Measurements from ENCODE around the gene AKAP7. TPM values are rescaled to one million over a fixed set of nuclear protein-coding genes. Genes with fewer than 3 reads are reported as not detected.

The AKAP7 gene
- total and polyA plus RNA-seq, 3 donors from 2014 or later, result 16.5 to 32.4 (median 29.3) TPM

DNA sequence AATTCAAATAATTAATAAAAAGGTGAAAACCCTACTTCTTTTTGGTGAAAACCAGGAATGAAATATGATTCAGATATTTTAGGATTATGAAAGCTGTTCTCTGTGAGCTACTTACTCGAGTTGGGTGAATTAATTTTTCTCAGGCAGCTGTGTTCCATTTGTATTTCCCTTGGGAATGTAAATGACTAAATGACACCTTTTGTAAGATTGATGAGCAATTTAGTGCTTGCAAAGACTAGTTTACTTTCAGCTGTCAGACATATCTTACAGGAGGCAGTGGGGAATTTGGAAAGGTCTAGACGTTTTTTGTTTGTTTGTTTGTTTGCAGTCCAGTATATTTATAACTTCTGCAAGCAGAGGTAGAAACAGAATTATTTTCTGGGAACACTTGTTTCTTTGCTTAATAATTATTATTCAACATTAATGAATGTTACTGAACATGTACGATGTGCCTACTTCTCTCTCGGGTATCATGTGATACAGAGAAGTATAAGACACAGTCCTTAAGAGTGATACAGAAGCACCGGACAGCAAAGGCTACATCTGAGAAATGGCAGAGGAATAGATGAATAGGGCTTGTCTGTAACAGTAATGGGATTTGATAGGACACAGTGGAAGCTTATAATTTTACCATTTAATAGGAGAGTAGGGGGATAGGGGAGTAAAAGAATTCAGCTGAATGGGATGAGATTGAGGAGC, 91.3 kb downstream of the AKAP7 start:
- Histone ChIP-seq H3K4me3 (no peak overlapping the region), H3K9me3 (no peaks in the 10 kb centered on the region), H3K27me3 (no peaks in the 10 kb centered on the region), H3K4me1 (no peaks in the 10 kb centered on the region), H3K36me3 (ENCODE audit: low read depth, missing control alignments) (no peaks in the 10 kb centered on the region), H3K27ac (no peak overlapping the region)
- 84 to 87% methylated on average over 5 of the region's 5 CpGs for WGBS, 2 donors
- TF ChIP-seq CTCF (IDR thresholded peaks at IDR 0.05) (no peak), POLR2A (IDR thresholded peaks at IDR 0.05) (no peak)
- intact Hi-C loops (cut with DNase I; ENCODE audit: low total_unique reads), result no loop called here
- DNase-seq, result no peak

DNA sequence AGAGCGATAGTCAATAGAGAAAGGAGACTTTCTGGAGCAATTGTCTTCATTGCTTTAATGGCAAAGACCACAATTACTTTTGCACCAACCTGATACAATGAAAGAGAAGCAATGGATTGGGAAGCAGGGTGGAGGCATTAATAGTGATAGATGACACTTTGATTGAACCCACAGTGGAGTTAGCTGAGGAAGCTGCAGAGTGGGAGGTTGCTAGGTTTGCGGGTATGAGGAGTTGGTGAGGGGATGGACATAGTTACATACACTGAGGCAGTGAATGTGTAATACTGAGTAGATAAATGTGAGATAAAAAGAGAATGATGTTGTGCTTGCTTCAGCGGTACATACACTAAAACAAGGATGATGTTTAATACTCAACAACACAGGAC, 91.9 kb downstream of the AKAP7 start:
- Histone ChIP-seq H3K27me3 (no peaks in the 10 kb centered on the region), H3K4me1 (no peaks in the 10 kb centered on the region), H3K9me3 (no peaks in the 10 kb centered on the region), H3K27ac (no peak overlapping the region), H3K36me3 (ENCODE audit: low read depth, missing control alignments) (no peaks in the 10 kb centered on the region), H3K4me3 (no peak overlapping the region)
- 93 to 96% methylated on average over 3 of the region's 3 CpGs for WGBS, 2 donors
- TF ChIP-seq CTCF (IDR thresholded peaks at IDR 0.05), result no peak
- no peak for TF ChIP-seq POLR2A (IDR thresholded peaks at IDR 0.05)
- intact Hi-C loops (cut with DNase I; ENCODE audit: low total_unique reads), result no loop called here
- DNase-seq, result no peak

DNA sequence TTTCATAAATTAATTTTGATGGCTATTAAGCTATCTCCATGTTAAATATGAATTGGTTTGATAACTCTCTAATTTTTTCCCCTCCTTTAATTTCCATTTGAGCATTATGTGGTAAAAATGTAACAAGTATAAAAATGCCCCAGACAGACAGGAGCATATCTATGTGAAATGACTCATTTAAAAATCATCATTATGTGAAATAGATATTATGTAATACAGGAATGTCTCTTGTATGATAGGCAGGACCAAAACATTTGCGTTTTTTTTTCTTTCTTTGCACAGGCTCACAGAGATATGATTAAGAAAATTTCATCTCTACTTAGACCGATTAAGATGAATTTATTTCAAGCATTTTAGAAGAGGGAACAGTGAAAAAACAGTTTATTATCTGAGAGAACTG, 95.8 kb downstream of the AKAP7 start:
- Histone ChIP-seq H3K27me3 (no peaks in the 10 kb centered on the region), H3K27ac (no peak overlapping the region), H3K4me3 (no peak overlapping the region), H3K9me3 (no peaks in the 10 kb centered on the region), H3K4me1 (no peaks in the 10 kb centered on the region), H3K36me3 (ENCODE audit: low read depth, missing control alignments) (no peaks in the 10 kb centered on the region)
- 59 to 77% methylated on average over 2 of the region's 2 CpGs for WGBS, 2 donors
- DNase-seq, result no peak
- TF ChIP-seq CTCF (IDR thresholded peaks at IDR 0.05) (no peak), POLR2A (IDR thresholded peaks at IDR 0.05) (no peak)
- intact Hi-C loops (cut with DNase I; ENCODE audit: low total_unique reads), result no loop called here

DNA sequence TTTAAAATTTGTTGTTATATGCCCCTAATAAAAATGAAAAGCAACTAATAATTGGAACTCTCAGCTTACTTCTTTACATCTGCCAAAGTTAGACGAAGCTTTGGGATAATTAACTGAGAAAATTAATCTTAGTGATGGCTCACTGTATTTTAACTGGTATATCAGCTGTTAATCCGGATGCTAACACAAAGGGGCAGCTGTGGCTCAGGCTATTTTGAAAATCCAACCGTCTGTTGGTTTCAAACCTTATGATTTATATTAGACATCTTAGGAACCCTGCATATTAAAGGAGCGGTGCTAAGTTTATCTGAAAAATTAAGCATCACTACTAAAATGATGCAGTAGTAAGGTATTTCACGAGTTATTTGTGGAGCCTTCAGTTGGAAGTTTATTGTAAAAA, 96.6 kb downstream of the AKAP7 start:
- Histone ChIP-seq H3K27ac (no peak overlapping the region), H3K4me3 (no peak overlapping the region), H3K27me3 (no peaks in the 10 kb centered on the region), H3K4me1 (no peaks in the 10 kb centered on the region), H3K36me3 (ENCODE audit: low read depth, missing control alignments) (no peaks in the 10 kb centered on the region), H3K9me3 (no peaks in the 10 kb centered on the region)
- no peak for DNase-seq
- intact Hi-C loops (cut with DNase I; ENCODE audit: low total_unique reads), result no loop called here
- WGBS, 2 donors, result 84 to 87% methylated on average over 5 of the region's 5 CpGs
- no peak for TF ChIP-seq CTCF (IDR thresholded peaks at IDR 0.05)
- no peak for TF ChIP-seq POLR2A (IDR thresholded peaks at IDR 0.05)

GRCh38 chr6:131244942-131245341, 109.7 kb downstream of the AKAP7 start:
- intact Hi-C loops (cut with DNase I; ENCODE audit: low total_unique reads), result no loop called here
- peaks cover 4% of the 10 kb centered on the region for H3K4me1 ChIP-seq
- H3K27me3 ChIP-seq, result no peaks in the 10 kb centered on the region
- H3K4me3 ChIP-seq, result no peak overlapping the region
- 86 to 94% methylated on average over 4 of the region's 4 CpGs for WGBS, 2 donors
- TF ChIP-seq POLR2A (IDR thresholded peaks at IDR 0.05) (no peak), CTCF (IDR thresholded peaks at IDR 0.05) (no peak)
- H3K9me3 ChIP-seq, result no peaks in the 10 kb centered on the region
- DNase-seq, result no peak
- H3K27ac ChIP-seq, result no peak overlapping the region
- no peaks in the 10 kb centered on the region for H3K36me3 ChIP-seq (ENCODE audit: low read depth, missing control alignments)

Measured in testis (tissue), 3 donors.